Stimulated activated CD4-positive, alpha-beta T cell treated with anti-CD3 and anti-CD28 coated beads, Interleukin-12 subunit alpha, Interleukin-12 subunit beta, amount 100 ng/mL, for 4 hours (primary cell): ENCODE measurements around the gene NGB.

Source experiments
- DNase-seq: peaks from one replicate; pipeline ENCODE4 v3.0.0-alpha.2; 2020

Gene NGB

DNA sequence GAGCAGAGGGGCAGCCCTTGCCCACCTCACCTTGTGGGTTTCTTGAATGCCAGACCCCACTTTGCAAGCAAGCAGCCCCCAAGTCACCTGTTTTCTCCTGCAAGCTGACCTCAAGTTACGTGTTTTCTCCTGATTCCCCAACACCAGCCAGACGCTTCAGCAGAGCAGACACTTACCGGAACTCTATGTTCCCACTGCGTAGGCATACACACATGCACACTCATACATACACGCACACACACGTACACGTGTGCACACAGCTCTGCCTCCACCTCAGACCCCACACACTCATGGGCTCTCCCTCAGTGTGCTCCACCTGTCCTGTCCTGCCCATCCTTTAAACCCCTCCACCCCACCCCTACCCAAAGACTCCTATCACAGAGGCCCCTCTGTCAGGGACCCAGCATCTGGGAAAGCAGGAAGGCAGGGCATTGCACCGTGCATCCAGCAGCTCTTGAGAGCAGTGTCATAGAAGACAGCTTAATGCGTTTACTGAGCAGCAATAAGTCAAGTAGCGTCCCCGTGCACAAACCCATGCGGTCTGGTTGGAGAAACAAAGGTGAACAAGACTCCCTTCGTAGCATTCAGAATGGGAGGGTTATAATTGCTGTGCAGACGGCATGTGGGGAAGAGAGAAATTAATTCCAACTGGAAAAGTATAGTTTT, 45.0 kb downstream of the NGB start:
- no peak for DNase-seq

- no peak for DNase-seq
Measured at GRCh38 chr14:77225254-77225653, 45.8 kb downstream of the NGB start.

- DNase-seq = no peak
Measured at GRCh38 chr14:77224212-77224611, 46.8 kb downstream of the NGB start.

DNA sequence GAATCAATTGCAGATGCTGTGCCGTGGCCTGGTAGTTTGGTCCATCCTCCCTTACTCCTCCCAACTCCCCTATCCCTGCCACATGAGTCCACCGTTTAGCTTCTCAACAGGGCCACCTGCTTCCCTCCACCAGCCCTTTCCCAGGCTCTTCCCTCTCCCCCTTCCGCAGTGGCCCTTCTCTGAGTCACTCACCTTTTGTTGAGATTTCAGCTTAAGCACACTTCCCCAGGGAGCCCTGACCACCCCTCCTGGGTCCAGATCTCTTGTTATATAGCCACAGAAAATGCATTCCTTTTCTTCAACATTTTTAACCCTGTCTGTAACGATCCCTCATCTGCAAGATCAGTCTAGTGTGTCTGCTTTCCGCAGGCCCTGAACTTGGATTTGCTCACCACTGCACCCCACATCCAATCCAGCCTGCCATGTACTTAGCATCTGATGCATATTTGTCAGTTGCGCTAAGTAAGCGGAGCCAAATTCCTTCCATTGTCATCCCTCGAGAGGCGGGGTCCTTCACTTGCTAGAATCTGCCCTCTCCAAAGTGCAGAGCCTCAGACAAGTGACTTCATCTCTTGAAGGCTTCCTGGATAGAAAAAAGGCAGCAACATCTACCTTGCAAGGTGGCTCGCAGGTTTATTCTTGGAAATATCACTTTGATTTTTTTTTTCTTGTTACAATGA, 48.3 kb downstream of the NGB start:
- DNase-seq = no peak

DNA sequence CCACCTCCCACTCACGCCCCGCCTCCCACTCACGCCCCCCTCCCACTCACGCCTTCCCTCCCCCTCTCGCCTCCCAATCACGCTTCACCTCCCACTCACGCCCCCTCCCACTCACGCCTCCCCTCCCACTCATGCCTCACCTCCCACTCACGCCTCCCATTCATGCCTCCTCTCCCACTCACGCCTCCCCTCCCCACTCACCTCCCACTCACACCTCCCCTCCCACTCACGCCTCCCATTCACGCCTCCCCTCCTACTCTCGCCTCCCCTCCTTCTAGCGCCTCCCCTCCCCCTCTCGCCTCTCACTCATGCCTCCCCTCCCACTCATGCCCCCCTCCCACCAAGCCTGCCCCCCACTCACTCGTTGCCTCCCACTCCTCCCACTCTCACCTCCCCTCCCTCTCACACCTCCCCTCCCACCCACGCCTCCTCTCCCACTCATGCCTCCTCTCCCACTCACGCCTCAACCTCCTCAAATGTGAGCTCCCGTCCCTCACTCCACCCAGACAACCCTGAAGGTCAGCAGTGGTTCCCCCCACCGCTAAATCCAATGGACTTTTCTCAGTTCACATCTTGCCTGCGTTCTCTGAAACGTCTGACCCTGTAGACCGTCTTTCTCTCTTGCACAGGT, 49.6 kb downstream of the NGB start:
- DNase-seq = no peak

GRCh38 chr14:77220246-77221017, 50.6 kb downstream of the NGB start:
- no peak for DNase-seq

GRCh38 chr14:77219591-77219990, 51.4 kb downstream of the NGB start:
- DNase-seq = no peak

DNA sequence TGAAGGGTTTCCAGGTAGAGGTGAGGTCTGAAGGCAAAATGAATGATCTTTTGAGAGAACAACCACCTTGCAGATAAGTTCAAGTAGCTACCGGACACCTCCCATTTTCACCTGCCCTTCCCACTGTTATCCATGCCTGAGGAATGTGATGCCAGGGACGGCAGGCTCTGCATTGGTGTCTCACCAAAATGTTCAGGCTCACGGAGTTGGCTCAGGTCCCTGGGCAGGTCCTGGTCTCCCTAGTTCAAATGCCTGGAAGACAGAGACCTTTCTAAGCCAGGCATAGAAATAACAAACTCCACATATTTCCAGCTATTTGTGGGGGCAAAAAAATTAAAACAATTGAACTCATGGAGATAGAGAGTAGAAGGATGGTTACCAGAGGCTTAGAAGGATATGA, 53.5 kb downstream of the NGB start:
- no peak for DNase-seq
